VCaP (cell line): ENCODE data around the gene PELI3.

Experiments
- H3K27ac ChIP-seq: fragments of 450-650 bp; 2 replicates; pipeline ENCODE4 v1.5.1; 2017
- CTCF ChIP-seq: fragments of 450-650 bp; conservative IDR thresholded peaks from 2 replicates; pipeline ENCODE4 v1.5.1; 2017; ENCODE audit warnings: mild to moderate bottlenecking, moderate library complexity

The PELI3 gene

GRCh38 chr11:66489636-66490035 lies 22.9 kb downstream of the PELI3 start:
- no peak for TF ChIP-seq CTCF

GRCh38 chr11:66491315-66491935 lies 24.7 kb downstream of the PELI3 start:
- H3K27ac ChIP-seq: no peak overlapping the region
- peak; percentile 79 for TF ChIP-seq CTCF

More at GRCh38 chr11:66489636-66490035, 22.9 kb downstream of the PELI3 start:
- no peak overlapping the region for H3K27ac ChIP-seq

GRCh38 chr11:66492161-66492865 lies 25.6 kb downstream of the PELI3 start:
- no peak overlapping the region for H3K27ac ChIP-seq
- no peak for TF ChIP-seq CTCF

- H3K27ac ChIP-seq: no peak overlapping the region
- no peak for TF ChIP-seq CTCF
Observed at GRCh38 chr11:66493130-66493529, 26.4 kb downstream of the PELI3 start.

- TF ChIP-seq CTCF: no peak
- H3K27ac ChIP-seq: no peak overlapping the region
Observed at GRCh38 chr11:66494458-66494857, 27.8 kb downstream of the PELI3 start.

- H3K27ac ChIP-seq: no peak overlapping the region
- no peak for TF ChIP-seq CTCF
Observed at GRCh38 chr11:66494935-66495334, 28.2 kb downstream of the PELI3 start.

GRCh38 chr11:66495401-66495854 lies 28.7 kb downstream of the PELI3 start:
- TF ChIP-seq CTCF: peak; percentile 65
- H3K27ac ChIP-seq: no peak overlapping the region
